Pulmonary artery endothelial cell (primary cell): ENCODE data around the gene SSBP3. TPM values are rescaled to one million over a fixed set of nuclear protein-coding genes. Genes with fewer than 3 reads are reported as not detected.

Source experiments
- DNase-seq: peaks from one replicate; pipeline ENCODE4 v3.0.0-alpha.2; 2011; ENCODE audit warnings: low read depth, low spot score
- total RNA-seq: library from RNA; depleted of rRNA; stranded (reverse); fragments of >200 nt; gene quantifications from 2 replicates; pipeline ENCODE4 v1.2.3, GENCODE V29; 2014

Gene SSBP3
- total RNA-seq, 1 donor from 2014 or later, result 12.1 TPM

DNA sequence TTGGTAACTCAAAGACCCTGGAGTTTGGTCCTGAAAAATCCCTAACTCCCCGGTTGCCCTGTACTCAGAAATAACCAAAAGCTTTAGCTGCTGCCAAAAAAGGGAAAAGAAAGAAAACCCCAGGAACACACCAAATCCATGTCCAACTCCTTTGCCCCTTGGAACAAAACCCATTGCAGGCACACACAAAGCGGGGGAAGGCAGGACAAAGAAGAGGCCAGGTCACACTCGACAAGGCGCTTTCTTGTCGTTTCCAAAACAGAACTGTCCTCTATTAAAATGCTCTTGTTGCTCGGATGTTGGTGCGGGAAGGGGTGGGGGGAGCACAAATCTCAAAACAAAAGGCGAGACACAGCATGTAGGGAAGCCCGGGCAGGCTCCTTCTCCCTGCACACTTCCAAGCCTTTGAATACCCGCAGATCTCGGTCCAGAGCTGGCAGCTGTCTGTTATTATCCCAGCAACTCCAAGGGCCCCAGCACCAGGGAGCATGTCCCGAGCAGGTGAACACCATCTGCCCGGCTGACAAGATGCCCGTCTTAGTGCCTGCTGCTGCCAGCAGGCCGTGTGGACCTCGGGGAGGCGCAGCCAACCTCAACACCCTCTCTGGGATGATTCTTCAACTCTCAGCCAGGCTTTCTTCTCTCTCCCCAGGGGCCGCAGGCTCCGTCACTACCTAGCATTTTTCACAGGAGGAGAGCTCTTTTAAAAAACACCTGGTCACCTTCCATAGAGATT lies 96.4 kb downstream of the SSBP3 start:
- no peak for DNase-seq

DNA sequence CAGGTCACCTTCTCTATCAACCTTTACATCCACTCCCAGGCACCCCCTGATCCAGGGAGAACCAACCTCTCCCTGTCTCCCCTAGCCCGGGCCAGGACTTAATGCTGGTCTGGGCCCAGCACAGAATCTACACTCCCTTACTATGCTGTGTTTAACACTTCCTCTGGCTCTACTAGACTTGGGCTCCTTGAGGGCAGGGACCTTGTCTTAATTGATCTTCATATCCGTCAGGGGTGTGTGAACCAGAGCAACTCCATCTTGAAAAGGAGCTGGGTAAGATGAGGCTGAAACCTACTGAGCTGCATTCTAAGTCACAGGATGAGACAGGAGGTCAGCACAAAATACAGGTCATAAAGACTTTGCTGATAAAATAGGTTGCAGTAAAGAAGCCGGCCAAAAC lies 98.9 kb downstream of the SSBP3 start:
- no peak for DNase-seq

DNA sequence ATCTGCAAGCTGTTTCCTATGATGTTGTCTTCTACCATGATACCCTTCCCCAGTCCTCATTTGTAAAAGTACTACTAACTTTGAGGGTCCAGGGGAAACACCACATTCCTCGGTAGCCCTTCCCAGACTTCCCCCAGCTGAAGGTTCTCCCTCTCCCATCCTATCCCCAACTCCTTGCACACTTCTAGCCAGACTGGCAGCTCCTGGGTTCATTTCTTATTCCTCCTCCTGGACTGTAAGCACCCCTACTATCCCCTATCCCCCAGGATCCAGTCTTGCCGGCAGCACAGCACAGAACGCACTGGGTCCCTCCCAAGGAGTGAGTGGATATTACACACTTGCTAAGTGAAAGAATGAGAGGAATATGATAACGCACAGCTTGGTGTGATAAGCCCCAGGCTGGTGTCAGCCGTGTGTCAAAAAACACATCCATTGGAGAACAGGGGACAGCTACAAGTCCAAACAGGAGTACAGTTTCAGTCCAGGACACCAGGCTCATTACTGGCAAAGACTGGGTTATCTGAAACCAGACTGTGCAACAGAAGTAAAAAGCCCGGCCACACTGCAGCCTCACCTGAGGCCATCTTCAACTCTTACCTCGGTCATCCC lies 100.2 kb downstream of the SSBP3 start:
- no peak for DNase-seq

DNA sequence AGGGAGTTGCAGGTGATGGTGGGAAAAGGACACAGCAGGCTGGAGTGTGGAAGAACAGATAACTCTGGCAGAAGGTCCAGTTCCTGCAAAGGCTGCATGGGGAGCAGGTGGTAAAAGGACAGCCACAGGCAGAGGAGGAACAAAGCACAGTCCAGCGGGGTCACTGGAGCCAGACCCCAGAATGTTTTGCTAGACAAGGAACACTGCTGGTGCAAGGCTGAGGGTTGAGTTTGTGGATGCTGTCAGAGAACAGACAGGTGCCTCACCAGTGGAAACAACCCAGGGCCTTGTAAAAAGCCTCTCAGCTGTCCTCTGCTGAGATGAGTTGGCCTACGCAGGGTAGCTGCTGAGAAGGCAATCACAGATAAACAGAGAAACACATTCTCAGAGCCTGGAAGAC lies 101.7 kb downstream of the SSBP3 start:
- DNase-seq, result no peak

DNA sequence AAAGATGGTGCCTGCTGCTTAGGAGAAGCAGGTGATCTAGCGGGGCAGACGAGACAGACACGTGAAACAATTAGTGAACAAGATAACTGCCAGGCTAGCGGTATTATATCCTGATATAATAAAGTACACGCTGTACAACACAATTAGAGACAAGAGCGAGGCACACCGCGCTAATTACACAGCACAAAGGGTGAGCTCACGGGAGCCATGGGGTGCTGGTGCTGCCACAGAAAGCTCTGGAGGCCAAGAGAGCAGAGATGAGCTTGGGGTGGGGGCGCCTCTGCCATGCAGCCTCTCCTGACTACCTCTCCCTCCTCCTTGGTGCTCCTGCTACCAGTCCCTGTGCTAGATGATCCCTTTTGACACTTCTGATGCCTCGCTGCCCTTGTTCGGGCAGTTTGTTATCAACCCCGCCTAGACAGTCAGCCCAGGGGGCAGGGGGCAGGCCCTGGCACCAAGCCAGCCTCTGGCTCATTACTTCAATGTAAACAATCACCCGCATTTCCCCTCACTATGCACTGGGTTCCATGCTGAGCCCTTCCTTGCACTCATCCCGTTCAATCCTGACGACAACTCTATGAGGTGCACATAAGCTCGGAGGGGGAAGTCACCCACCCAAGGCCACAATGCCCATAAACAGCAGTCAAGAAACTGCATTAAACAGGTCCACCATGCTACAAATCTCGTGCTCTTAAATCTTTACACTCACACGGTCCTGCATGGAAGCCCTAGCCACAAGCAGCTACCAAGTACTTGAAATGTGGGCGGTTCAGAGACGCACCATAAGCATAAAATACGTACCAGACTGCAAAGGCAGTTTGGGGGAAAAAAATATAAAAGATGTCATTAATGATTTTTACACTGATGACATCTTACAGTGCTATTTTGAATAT lies 103.0 kb downstream of the SSBP3 start:
- DNase-seq, result no peak

DNA sequence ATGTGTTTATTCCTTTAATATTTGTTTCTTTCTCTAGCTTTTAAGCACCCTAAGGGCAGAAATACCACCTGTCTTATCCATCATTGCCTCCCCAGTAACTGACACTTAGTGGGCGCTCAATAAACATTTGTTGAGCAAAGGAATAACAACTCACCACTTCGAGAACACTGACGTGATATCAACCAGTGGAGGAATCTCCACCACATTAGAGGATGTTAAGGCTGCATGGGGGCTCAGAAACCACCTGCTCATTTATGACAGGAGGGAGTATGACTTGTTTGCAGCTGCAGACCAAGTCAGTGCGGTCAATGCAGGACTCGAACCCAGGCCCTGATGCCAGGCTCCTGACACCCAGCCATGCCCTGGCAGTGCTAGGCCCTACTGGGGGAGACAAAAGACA lies 103.6 kb downstream of the SSBP3 start:
- no peak for DNase-seq

DNA sequence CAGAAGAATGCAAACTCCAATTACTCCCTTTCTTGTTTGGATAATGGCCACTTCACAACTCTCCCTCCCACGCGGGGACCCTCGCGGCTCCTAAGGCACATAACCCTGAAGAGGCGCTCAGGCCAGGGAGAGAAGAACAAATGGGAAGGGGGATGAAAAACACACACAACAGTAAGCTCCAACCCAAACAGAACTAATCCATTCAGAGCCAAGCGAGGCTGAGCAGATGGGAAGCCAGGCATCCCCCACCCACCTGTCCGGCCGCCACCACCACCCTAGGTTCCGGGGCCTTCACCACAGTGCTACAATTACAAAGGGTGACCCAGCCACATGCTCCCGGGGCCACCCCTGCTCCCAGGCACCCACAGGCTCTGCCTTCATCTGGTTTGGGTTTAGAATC lies 104.7 kb downstream of the SSBP3 start:
- DNase-seq, result no peak

DNA sequence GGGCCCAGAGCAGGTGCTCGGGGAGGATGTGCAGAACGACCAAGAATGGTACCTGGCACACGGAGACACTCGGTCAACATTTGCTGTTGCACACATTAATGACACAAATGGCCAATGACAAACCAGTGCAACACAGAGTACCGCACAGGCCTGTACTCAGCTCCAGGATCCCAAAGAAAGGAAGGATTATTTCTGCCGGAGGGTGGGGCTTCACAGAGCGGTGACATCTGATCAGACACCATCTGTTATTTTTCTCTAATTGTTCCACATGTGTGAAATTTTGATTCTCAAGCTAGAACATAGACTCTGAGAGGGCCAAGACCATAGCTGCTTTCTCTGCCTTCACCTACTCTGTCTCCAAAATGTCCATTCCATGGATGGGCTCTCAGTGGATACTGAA lies 105.8 kb downstream of the SSBP3 start:
- DNase-seq, result no peak

DNA sequence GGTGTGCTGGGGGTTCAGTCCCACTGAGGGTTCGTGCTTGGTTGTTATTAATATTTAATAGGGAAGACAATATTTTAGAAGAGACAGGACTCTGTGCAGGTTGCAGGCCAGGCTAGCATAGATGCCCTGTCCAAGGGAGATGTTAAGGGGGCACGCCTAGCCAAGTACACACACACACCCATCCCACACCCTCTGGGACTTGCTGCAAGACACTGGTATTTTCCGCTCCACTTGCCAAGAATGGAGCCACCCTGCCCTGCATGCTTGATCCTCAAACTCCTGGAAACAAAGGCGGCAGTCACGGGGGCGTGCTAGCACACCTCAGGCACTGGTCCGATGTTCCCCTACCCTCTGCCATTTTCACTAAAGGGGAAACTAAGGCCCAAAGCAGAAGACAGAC lies 107.2 kb downstream of the SSBP3 start:
- no peak for DNase-seq

DNA sequence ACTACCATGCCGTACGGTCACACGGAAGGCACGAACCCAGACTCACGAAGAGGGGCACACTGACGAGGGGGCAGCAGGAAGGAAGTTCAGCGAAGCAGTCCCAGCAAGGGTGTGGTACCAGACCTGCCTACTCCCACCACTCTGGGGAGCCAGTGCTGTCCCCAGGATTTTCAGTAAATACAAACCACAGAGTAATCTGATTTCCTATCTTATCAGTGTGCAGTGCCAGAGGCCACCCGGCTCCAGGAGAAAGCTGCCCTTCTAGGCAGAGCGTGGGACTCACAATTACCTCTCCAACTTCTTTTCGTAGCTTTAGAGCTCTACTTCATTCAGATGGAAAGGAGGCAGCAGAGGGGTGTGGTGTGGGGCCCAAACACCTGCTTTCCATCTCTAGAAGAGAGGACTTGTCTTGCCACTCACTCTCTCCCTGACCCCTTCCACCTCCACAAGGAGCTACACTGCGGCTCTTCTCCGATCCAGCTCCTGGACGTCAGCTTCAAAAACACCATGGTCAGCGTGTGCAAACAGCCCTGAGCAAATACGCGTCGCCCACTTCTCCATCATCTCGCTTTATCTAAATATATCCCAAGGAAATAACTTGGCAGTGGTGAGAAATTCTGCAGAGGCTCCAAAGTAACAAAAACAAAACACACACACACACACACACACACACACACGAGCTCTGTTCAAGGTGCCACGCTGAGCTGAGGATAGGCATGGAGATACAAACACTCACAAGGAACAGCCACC lies 107.7 kb downstream of the SSBP3 start:
- no peak for DNase-seq

DNA sequence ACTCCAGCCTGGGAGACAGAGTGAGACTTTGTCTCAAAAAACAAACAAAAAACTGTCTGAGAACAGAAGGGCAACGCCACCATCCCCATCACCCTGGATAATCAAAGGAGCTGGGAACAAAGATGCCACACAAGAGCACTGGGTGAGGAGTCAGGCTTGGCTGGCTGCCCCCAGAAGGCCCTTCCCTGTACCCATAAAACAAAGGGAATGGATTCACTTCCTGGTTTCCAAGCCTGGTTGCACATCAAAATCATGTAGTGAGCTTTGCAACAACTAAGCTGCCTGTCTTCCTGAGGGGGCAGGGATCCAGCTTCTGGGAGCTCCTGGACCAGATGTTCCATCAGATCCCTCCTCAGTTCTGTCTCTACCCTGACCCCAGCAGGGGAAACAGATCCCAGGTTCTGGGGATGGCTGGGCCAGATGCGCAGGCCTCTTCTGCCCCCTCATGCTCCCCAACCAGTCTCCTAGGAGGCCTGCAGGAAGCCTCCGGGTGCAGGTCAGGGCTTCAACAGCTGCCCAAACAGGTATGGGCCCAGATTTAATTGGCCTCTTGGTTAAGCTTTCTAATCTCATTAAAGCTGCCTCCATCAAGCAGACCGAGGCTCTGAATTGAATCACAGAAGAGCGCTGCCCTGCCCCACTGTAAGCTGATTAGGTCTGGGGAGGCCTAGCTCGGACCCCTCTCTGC lies 108.5 kb downstream of the SSBP3 start:
- no peak for DNase-seq

DNA sequence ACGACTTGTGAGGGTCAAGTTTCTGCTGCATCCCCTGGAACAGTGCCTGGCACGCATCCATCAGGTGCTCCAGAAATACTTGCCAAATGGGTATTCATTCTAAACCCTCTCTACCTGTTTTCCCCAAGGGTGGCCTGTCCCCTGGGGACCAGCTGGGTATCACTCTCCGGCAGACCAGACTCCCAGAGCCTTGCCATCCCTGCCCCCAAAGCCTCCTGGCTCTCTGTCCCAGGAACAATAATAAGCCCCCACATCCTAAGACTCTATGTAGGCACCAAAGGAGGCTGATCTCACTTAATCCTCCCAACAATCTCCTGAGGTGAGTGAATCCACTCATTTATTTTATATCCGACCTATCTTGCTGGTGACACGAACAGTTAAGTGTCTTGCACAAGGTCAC lies 109.5 kb downstream of the SSBP3 start:
- no peak for DNase-seq

DNA sequence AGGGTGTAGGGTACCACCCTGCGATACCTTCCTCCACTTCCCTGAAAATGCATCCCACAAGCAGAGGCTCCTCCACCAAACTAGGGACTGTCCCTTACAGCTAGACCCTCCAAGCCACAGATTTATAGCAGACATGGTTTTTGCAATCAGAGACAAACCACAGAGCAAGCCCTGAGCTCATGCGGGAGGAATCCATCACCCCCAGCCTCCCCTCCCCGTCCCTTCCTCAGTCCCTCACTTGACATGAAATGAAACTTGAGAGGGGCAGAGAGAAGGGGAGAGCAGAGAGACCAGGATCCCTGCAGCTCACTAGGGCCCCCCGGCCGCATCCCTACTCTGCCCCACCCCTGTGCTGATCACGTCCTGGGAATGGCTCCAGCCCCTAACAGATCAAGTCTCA lies 111.3 kb downstream of the SSBP3 start:
- no peak for DNase-seq

DNA sequence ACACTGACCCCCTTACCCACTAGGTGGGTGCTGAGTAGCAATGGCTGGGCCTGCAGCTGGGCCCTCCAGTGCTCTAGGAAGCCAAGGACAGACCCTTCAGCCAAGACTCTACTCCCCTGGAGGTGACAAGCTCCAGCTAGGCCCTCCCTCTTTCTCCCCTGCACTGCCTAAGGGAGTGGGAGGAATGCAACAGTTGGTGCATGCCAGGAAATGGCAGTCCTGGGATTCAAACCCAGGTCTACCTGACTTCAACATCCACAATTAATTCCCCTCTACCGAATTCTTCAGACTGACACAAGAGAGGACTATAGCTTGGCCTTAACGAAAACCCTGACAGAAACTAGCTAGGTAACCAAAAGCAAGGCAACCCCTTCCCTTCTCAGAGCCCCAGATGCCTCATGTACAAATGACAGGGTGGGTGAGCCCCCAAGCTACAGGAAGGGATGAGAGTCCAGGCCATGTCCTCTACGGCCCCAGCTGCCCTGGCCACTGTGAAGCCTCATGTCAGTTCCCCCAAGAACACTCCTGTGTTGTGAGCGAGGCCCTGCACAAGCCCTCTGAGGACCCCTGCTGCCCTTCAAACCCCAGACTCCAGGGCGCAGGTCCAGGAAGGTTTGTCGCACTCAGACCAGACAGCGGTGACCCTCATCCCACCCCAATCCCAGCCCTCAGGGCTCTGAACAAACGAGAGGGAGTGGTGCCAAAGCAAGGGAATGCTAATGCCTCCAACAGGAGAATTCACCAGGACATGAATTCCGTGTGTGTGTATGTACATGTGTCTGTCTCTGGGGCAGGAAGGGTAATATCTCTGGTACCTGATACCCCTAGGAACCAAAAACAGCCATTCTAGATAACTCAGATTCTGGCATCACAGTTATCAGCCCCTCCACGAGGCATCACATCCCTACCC lies 113.9 kb downstream of the SSBP3 start:
- DNase-seq, result no peak

DNA sequence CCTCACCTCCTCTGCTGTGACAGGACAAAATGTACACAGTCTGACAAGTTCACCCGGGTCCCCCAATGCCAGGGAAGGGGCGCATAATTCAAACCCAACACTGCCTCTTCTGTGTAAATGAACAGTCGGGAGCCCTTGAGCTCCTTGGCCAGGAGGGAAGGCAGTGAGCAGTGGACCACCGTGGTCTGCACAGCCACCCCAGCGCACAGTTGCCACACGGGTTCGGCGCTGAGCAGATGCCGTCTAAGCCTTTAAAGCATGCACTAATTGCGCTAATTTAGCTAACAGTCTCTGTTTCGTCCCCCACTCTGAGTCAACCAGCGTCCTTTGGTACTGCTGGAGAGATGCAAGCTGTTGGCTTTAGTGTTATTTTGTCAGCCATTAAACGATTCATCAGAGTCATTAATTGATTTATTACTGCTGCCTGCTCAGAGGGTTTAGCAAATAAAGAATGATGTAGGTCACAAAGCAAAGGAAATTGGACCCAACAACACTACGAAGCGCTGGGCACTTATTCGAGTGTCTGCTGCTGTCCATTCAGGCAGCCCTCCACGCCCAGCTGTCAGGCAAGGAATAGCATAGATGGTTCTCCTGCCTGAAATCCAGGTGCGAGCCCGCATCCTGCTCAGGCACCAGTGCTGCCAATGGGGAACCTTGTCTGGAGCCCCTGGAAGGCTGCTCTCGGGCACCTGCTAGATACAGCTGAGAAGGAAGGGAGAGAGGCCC lies 114.8 kb downstream of the SSBP3 start:
- no peak for DNase-seq

DNA sequence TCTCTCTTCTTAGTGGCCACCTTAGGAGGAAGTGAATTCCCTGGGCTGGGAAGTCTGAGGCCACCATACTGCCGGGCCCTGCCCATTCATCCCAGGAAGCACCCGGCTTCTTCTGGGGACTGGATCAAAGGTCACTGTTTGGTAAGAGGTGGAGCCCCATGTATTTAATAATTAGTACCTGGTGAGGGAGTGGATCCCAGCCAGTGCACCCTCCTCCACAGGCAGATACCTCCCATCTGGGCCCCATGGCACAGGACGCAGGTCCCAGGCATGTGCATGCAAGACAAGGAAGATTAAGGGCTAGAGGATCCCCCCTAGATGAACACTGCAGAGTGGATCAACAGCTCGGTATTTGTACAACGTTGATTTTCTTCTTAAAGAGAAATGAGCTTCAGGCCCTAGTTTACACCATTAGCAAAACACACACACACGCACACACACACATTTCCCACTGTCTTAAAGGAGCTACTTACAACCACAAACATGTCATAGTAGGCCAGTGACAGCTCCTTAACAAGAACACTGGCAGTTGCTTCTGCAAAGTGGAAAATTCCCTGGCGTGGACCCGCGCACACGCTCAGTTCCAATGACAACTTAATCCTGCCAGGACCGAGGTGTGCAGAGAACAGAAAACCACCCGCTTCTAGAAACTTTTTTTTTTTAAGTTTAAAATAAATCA lies 115.5 kb downstream of the SSBP3 start:
- no peak for DNase-seq

DNA sequence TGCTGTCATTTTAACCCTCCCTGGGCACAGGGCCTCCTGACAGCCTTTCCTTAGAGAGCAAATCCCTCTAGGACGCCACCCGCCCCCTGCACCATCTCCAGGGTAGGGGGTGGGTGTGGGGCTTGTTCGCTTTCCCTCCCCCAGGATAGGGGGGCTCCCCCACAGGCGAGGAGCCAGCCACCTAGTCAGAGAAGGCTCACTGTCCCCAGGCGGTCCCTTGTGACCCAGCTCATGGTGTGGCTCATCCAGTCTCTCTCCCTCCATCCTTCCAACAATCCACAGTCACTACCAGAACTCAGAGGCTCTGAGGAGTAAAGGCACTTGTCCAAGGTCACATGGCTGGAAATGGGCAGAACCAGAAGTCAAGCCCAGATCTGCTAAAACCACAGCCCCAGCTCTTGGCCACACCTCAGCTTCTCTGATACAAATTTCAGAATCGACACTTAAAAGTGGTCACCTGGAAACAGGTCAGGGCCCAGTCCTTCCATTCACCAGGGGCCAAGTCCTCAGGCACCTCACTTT lies 116.4 kb downstream of the SSBP3 start:
- DNase-seq, result no peak

DNA sequence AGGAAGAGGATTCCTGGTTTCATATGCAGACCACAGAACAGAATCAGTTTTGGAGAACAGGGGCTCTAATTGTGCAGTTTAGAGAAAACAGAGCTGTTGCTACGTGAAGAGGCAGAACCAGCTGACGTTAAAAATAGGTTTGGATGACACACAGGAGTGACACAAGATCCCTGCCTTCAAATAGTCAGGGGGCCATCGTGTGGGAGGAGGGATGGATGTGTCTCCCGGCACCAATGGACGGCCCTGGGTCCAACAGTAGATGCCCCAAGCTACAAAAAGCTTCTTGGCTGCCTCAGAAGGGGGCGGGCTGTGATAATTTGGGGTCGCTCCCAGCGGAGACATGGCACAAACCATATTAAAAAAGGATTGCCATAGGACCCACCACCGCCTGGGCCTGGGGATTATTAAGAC lies 118.4 kb downstream of the SSBP3 start:
- DNase-seq, result no peak
